ENCODE data around the gene PDGFD.
A peak's percentile ranks its signal among the peaks of the same experiment; 100 is the strongest.

PDGFD gene

DNA sequence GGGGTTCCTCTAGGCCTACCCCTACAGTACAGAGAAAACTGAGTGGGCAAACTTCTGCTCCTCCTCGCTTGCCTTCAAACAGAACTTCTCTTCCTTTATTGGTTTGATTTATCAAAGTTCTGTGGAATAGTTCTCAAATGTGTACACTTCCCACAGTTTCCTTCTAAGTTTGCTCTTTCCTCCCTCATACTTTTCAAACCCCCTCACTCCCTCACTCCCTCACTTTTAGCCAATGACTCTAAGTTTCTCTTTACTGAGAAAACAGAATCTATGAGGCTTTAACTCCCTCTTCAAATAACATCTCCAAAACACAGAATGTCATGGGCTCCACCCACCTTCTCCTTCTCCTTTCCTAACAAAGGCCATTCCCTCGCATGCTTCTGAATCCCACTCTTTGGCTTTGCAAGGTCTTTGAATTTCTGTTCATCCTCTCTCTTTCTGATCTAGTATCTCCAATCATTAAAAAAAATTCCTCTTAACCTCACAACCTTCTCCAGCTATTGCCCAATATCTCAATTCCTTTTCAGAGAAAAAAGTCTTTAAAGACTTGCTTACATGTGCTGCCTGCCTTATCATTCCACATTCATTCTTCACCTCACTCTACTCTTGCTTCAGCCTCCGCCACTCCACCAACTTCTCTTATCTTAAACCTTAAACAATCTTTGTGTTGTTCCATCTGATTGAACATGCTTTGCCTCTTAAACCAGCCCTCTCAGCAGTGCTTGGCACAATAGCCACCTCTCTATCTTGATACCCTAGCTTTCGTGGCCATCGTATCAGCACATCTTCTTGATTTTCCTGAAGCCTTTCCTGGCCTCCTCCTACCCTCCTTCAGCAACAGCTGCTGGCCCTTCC, 70.3 kb downstream of the PDGFD start:
- DNase-seq (ENCODE audit: low spot score), result no peak

GRCh38 chr11:104092744-104093143, 71.2 kb downstream of the PDGFD start:
- DNase-seq (ENCODE audit: low spot score), result no peak

DNA sequence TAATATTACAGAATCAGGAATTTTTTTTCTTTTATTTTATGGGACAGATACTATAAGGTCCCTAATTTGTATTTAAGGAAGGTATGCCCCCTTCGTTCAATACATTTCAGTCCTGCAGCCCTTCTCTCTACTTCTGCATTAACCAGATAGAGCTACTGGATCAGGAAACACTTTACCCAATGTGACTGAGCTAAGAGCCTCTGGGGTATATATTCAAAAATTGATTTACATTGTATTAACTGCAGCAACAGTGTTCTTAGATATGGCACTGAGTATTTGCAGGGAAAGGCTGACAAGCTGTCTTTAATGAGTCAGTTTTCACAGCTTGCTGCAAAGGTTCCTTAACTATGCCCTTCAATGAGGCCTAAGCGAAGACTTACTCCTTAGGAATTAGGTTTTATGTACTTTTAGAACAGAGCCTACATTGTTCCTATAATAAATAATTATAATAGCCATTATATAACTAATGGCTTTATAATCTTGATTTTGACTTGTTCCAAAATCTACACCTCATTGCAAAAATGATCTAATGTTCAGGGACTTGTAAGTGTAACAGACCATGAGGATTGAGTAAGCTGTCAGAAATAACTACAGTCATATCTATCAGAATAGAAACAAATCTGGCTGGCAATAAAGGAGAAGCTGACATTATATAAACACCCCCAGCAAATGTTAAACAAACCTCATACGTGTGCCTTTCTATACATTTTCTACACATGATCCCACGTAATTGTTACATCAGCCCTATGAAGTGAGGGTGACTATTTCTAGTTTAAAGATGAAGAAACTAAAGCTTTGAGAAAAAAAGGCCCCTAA, 72.5 kb downstream of the PDGFD start:
- DNase-seq (ENCODE audit: low spot score), result no peak

GRCh38 chr11:104090767-104091166, 73.2 kb downstream of the PDGFD start:
- no peak for DNase-seq (ENCODE audit: low spot score)

DNA sequence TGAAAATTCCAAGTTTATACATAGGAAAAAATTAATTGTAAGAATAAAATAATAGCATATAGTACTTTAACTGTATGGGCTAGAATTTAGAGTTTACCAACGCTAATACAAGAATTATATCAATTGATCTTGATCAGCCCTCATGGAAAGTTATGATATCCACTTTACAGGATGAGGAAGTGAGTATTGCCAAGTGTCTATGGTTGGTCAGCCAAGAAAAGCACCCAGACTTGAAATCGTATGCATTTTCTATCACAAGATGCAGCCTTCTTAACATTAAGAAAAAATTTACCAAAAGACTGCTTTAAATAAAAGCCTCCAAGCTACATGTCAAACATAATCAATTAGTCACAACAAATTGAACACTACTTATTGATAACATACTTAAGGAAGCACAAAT, 74.5 kb downstream of the PDGFD start:
- DNase-seq (ENCODE audit: low spot score), result no peak

DNA sequence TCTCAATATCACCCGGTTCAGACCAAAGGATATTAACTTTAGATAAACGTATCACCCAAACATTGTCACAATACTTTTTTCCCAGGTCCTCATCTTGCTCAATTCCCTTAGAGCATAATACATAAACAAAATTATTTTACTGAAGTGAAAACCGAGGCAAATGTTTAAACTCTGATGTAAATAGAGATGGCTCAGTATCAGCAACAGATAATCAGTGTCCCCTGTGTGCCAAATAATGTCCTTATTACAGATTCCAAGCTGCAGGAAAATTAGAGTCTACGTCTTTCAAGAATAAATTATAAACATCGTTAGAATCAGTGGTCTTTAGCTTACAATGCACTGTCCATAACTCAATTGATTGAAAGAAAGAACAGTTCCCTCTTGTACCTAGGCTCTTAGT, 77.3 kb downstream of the PDGFD start:
- DNase-seq (ENCODE audit: low spot score), result no peak

- DNase-seq (ENCODE audit: low spot score), result no peak
Observed at GRCh38 chr11:104078995-104079394, 85.0 kb downstream of the PDGFD start.

- DNase-seq (ENCODE audit: low spot score), result no peak
Observed at GRCh38 chr11:104078245-104078644, 85.7 kb downstream of the PDGFD start.

- DNase-seq (ENCODE audit: low spot score), result no peak
Observed at GRCh38 chr11:104076455-104076854, 87.5 kb downstream of the PDGFD start.

GRCh38 chr11:104075706-104076105, 88.2 kb downstream of the PDGFD start:
- no peak for DNase-seq (ENCODE audit: low spot score)

- no peak for DNase-seq (ENCODE audit: low spot score)
Observed at GRCh38 chr11:104075091-104075490, 88.9 kb downstream of the PDGFD start.

DNA sequence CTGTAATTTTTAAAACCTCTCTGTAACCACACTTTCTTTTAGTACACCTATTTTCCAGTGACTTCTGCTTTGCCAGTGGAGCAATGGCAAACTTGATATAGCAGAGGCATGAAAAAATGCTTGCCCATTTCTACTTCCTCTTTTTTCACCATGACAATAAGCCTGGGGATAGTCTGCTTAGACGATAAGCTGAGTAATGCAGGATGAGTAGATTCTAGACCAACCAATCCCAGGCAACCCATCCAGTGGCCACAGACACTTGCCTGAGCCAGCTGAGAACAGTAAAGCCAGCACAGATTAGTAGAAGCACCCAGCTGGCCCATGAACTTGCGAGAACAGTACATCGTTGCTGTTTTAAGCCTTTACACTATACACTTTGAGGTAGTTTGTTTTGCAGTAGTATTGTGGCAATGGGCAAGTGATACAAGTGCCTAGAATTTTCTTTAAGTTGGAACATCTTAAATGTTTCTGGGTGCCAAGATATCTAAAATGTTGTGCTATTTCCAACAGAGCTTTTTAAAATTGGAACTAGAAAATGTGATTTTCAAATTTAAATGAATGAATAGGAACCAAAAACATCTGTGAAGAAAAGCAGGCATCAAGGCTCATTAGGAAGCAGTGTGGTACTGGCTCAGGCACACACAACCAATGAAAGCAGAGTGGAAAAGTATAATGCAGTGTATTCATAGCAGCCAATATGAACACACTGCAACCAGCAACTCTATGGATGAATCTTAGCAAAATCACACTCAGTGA, 89.8 kb downstream of the PDGFD start:
- peak; percentile 35 for DNase-seq (ENCODE audit: low spot score)

GRCh38 chr11:104067534-104067933, 96.4 kb downstream of the PDGFD start:
- DNase-seq (ENCODE audit: low spot score), result no peak

GRCh38 chr11:104064034-104064630, 99.8 kb downstream of the PDGFD start:
- no peak for DNase-seq (ENCODE audit: low spot score)

DNA sequence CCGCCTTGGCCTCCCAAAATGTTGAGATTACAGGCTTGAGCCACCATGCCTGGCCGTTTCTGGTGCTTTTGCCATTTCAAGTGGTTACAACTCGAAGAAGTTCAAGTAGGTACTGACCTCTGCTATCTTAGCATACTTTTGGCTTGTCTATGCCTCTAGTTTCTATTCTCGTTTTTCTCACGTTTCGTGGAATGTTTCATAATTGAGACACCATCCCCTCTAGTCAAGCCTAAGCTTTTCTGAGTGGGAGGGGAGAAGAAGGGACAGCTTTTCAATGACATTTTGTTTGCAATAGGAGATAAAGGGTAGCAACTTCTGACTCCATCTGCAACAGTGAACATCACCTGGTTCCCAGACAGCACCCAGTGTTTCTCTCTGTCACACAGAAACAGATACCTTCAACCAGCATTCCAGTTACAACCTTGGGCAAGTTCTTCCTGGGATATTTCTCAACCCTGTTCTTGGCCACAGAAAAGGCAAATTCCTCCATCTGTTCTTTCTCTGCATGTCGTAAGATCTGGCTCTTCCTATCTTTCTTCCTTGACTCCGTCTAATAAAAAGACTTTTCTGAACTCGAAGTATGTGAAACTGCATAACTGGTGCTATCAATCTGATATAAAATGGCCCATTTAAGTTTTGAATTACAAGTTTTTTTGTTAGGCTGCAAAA, 102.0 kb downstream of the PDGFD start:
- DNase-seq (ENCODE audit: low spot score), result no peak

- no peak for DNase-seq (ENCODE audit: low spot score)
Observed at GRCh38 chr11:104060820-104061219, 103.1 kb downstream of the PDGFD start.

DNA sequence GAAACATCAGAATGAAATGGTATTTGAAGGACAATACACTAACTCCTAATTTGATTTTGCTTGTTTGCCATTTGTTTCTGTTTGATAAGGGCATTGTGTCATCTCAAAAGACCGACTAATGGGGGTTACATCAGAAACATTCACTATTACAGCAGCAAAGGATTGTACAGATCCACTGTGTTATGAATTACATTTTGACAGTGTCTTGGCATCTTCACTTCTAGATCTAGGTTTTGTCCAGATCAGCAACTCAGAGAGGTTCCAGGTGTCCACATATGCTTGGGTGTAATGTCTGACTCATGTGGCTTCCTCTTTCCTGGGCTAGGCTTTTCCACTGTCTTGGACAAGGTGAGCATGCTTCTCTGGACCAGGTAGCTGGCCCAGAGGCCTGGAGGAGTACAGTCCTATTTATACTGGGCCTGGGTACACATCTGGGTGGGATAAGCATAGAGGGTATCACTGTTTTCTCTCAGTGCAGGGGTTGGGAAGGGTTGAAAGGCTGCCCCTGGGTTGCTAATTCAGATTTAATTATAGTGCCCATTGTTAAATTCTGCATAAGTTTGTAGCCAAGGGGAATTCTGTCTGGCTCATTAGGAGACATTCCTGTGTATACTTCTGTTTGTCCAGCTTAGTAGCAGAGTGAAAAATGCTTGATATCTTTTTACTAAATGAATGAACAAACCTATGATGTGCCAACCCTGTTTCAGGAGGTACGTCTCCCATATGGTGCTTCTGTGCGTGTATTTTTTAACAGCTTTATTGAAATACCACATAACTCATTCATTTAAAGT, 103.7 kb downstream of the PDGFD start:
- DNase-seq (ENCODE audit: low spot score), result no peak

GRCh38 chr11:104058680-104059079, 105.3 kb downstream of the PDGFD start:
- DNase-seq (ENCODE audit: low spot score), result no peak

- DNase-seq (ENCODE audit: low spot score), result no peak
Observed at GRCh38 chr11:104057908-104058307, 106.0 kb downstream of the PDGFD start.

DNA sequence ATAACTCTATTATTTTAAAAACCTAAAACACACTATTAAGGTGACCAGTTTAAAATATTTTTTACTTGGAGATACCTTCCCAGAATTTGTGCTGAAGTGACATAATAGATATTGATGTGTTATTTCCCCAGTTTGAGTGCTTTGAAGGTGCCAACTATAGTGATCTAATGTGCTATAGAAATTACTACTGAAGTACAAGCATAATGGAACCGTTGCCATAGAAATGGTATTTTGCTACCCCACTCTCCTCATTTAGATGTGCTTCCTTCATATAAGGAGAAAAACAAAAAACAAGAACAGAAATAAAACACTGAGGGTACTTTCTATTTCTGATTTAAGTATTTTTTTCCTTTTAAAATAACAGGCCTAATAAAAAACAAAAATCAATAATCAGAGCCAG, 108.4 kb downstream of the PDGFD start:
- no peak for DNase-seq (ENCODE audit: low spot score)

Measured in RKO (cell line).